ENCODE data around the gene ENO2.

The ENO2 gene

GRCh38 chr12:6960593-6961277, 46.4 kb downstream of the ENO2 start:
- no peak for DNase-seq (ENCODE audit: low spot score)

DNA sequence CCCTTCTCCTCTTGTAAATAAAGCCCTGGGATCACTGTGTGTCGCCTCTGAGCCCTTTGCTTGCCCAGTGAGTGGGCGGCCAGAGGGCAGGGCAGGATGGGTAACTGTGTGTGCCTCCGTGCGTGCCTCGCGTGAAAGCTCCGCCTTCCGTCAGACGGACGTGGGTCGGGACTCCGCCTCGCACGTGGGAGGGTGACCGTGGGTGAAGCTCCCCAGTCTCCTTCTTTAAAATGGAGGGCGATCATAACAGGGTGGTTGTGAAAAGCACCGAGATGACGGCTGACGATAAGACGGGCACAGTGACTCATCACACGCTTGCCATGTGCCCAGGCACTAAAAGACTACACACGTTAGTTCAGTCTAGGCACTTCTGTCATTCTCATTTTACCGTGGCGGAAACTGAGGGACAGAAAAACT, 46.9 kb downstream of the ENO2 start:
- no peak for DNase-seq (ENCODE audit: low spot score)

DNA sequence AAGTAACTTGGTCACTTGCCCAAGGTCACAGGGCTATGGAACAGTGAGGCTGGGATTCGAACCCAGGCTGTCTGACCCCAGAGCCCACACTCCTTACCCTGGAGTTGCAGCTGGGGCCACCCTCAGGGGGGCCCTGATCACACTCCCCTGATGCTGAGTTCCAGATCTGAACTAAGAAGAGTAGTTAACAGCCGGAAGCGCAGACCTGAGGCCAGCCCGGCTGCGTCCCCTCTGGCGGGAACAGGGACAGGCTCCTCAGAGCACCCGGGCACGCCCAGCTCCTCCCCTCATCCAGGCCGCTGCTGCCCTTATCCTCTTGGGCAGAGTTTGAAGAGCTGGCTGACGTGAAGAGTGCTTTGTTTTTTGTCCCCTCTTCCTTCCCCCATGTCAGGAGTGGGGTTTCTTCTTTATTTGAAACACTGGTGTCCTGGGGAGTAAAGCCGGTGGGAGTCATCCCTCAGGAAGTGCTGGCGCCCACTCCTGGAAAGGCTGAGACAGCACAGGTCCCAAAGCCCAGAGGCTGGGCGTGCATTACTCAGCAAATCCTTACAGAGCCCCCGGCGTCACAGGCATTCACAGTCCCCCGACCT, 47.4 kb downstream of the ENO2 start:
- DNase-seq (ENCODE audit: low spot score), result peak; percentile 80

DNA sequence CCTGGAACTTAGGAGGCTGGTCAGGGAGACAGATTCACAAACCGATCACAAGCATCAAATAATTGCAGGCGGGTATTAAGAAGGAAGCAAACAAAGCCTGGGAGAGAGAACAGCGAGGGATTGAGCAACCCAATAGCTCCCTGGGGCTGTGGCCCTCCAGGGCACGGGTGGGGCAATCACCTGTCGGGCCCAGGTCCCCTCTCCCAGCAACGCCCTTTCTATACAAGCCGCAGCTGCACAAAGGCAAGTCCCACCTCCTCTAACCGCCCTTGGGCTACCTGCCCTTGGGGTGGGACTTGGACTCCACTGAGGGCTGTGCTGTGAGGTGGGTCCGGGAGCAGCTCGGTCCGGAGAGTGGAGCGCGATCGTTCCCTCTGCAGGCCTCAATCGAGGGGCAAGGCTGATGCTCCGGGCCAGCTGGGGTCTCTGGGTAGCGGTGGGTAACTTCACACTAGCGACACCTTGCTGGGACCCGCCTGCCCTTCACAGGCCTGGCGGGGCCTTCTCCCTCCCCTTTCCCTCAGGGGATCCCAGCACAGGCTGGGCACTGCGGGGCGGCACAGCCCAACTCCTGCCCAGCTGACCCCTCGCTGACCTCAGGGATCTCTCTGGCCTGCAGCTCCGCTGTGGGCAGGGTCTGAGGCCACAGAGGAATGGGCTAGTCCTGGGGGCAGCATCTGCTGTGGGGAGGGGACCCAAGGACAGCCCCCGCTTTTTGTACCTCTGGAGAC, 48.1 kb downstream of the ENO2 start:
- no peak for DNase-seq (ENCODE audit: low spot score)

GRCh38 chr12:6963016-6963731, 48.8 kb downstream of the ENO2 start:
- no peak for DNase-seq (ENCODE audit: low spot score)

GRCh38 chr12:6963791-6964413, 49.5 kb downstream of the ENO2 start:
- DNase-seq (ENCODE audit: low spot score), result no peak

DNA sequence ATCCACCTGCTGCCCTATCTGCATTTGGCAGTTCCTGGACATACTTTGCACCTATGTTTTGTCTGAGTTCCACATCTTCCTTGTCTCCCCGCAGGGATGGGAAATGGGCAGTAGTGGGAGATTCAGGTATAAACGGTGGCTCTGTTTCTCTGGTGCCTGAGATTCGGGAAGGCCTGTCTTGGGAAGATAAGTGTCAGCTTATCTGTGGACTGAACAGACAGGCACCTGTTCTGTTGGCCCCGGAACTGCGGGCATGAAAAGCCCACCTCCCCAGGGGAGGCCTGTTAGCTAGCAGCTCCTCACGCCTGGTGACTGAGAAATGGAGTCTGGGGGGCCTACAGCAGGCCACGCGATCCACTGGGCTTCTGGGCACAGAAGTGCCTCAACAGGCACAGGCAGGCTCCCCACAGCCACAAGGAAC, 50.2 kb downstream of the ENO2 start:
- no peak for DNase-seq (ENCODE audit: low spot score)

GRCh38 chr12:6965026-6965661, 50.8 kb downstream of the ENO2 start:
- DNase-seq (ENCODE audit: low spot score), result peak; percentile 90

DNA sequence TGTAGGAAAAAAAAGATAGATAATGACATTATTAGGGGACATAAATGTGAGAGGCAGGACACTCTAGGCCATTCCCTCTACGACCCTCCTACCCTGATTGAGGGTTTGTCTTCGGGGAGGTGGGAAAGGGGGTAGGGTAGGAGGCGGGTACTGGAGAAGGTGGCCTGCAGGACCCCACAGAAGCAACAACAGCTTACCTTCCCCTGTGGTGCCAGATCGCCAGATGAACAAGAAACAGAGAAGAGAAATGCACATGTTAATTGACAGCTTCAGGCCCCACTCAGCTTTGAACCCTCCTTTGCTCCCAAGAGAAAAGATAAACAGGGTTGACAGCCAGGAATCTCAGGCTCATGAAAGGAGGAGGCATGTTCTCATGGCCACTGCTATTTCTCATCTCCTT, 51.3 kb downstream of the ENO2 start:
- DNase-seq (ENCODE audit: low spot score), result no peak

- DNase-seq (ENCODE audit: low spot score), result no peak
Measured at GRCh38 chr12:6966351-6966750, 52.0 kb downstream of the ENO2 start.

GRCh38 chr12:6967651-6968100, 53.3 kb downstream of the ENO2 start:
- DNase-seq (ENCODE audit: low spot score), result no peak

DNA sequence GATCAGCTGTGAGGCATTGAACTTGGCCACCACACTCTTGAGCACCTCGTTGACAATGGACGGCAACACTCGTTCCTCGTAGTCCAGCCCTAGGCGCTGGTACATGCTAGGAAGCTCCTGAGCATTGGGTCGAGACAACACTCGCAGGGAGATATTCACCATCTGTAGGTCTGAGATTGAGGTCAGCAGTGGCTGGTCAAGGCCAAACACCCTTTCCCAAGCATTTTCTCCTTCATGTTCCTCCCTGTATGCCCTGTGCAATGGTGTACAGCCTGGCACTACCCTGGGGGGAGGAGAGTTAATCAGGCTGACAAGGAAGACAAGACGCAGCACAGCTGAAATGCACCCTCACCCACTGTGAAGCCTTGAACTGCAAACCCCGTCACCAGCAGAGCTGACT, 54.0 kb downstream of the ENO2 start:
- DNase-seq (ENCODE audit: low spot score), result no peak

DNA sequence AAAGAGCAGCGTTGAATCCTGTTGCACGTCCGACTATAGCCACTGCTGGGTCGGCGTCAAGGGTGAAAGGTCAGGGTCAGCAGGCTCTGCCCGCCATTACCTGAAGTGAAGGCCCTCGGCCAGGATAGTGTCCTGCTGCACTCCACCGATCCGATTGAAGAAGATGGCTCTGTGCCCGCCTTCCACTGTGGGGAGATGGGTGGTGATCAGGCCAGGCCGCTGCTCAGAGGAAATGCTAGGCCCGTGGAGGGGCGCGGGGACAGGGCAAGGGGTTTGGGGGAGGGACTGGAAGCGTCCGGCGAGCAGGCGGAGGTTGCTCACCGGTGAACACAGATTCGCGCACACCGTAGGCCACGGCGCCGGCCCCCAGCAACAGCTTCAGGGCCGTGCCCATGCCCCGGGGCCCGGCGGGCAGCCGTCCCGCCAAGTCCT, 55.7 kb downstream of the ENO2 start:
- peak; percentile 28 for DNase-seq (ENCODE audit: low spot score)

Measured in GM03348 (cell line).